ENCODE results near the gene ZBTB4. TPM values are rescaled to one million over a fixed set of nuclear protein-coding genes. Genes with fewer than 3 reads are reported as not detected.

The ZBTB4 gene
- total RNA-seq, 1 donor from 2014 or later, result 63.4 TPM

- Histone ChIP-seq H3K27me3 (ENCODE audit: low read depth) (no peaks in the 10 kb centered on the region), H3K36me3 (peaks cover 36% of the 10 kb centered on the region), H3K27ac (replicated peaks) (peak overlapping the region; percentile 85), H3K9me3 (replicated peaks) (no peaks in the 10 kb centered on the region), H3K4me1 (peaks cover 72% of the 10 kb centered on the region), H3K4me3 (no peak overlapping the region)
- no peak for TF ChIP-seq CTCF (IDR thresholded peaks at IDR 0.05; ENCODE audit: borderline replicate concordance)
- DNase-seq, result no peak
- intact Hi-C loops (cut with micrococcal nuclease), result no loop called here
Observed at GRCh38 chr17:7467498-7467897, 11.9 kb downstream of the ZBTB4 start.

- H3K4me3 ChIP-seq, result no peak overlapping the region
- DNase-seq, result peak; percentile 82
- H3K36me3 ChIP-seq, result peaks cover 43% of the 10 kb centered on the region
- intact Hi-C loops (cut with micrococcal nuclease), result no loop called here
- H3K27ac ChIP-seq (replicated peaks), result peak overlapping the region; percentile 85
- no peak for TF ChIP-seq CTCF (IDR thresholded peaks at IDR 0.05; ENCODE audit: borderline replicate concordance)
- H3K4me1 ChIP-seq, result peaks cover 65% of the 10 kb centered on the region
- no peaks in the 10 kb centered on the region for H3K27me3 ChIP-seq (ENCODE audit: low read depth)
- H3K9me3 ChIP-seq (replicated peaks), result no peaks in the 10 kb centered on the region
Observed at GRCh38 chr17:7466639-7467341, 12.6 kb downstream of the ZBTB4 start.

GRCh38 chr17:7466318-7466638, 13.2 kb downstream of the ZBTB4 start:
- intact Hi-C loops (cut with micrococcal nuclease), result no loop called here
- no peak for DNase-seq
- peaks cover 60% of the 10 kb centered on the region for H3K4me1 ChIP-seq
- H3K4me3 ChIP-seq, result no peak overlapping the region
- peaks cover 43% of the 10 kb centered on the region for H3K36me3 ChIP-seq
- no peaks in the 10 kb centered on the region for H3K27me3 ChIP-seq (ENCODE audit: low read depth)
- H3K27ac ChIP-seq (replicated peaks), result peak overlapping the region; percentile 85
- no peaks in the 10 kb centered on the region for H3K9me3 ChIP-seq (replicated peaks)
- no peak for TF ChIP-seq CTCF (IDR thresholded peaks at IDR 0.05; ENCODE audit: borderline replicate concordance)

GRCh38 chr17:7465597-7466275, 13.7 kb downstream of the ZBTB4 start:
- H3K36me3 ChIP-seq, result peaks cover 43% of the 10 kb centered on the region
- no peaks in the 10 kb centered on the region for H3K9me3 ChIP-seq (replicated peaks)
- H3K27ac ChIP-seq (replicated peaks), result peak overlapping the region; percentile 85
- no peak for DNase-seq
- no peaks in the 10 kb centered on the region for H3K27me3 ChIP-seq (ENCODE audit: low read depth)
- TF ChIP-seq CTCF (IDR thresholded peaks at IDR 0.05; ENCODE audit: borderline replicate concordance), result no peak
- no peak overlapping the region for H3K4me3 ChIP-seq
- H3K4me1 ChIP-seq, result peaks cover 54% of the 10 kb centered on the region
- intact Hi-C loops (cut with micrococcal nuclease), result no loop called here

- H3K36me3 ChIP-seq, result peaks cover 43% of the 10 kb centered on the region
- TF ChIP-seq CTCF (IDR thresholded peaks at IDR 0.05; ENCODE audit: borderline replicate concordance), result no peak
- intact Hi-C loops (cut with micrococcal nuclease), result no loop called here
Observed at GRCh38 chr17:7464081-7464480, 15.3 kb downstream of the ZBTB4 start.

More at GRCh38 chr17:7464081-7464480, 15.3 kb downstream of the ZBTB4 start:
- no peak overlapping the region for H3K27ac ChIP-seq (replicated peaks)
- peaks cover 39% of the 10 kb centered on the region for H3K4me1 ChIP-seq
- DNase-seq, result no peak
- H3K4me3 ChIP-seq, result no peak overlapping the region
- no peaks in the 10 kb centered on the region for H3K9me3 ChIP-seq (replicated peaks)
- H3K27me3 ChIP-seq (ENCODE audit: low read depth), result no peaks in the 10 kb centered on the region

Data from left ventricle myocardium inferior (tissue), 1 donor.